Neural crest cell (in vitro differentiated cells): ENCODE data around the gene JADE2. TPM values are rescaled to one million over a fixed set of nuclear protein-coding genes. Genes with fewer than 3 reads are reported as not detected.

Experiments
- DNase-seq: peaks from one replicate; pipeline ENCODE4 v3.0.0; 2021; ENCODE audit warnings: low read depth, mixed read lengths, low spot score
- H3K27ac Mint-ChIP-seq: one replicate; pipeline ENCODE4 v1.8.0; 2021; ENCODE audit warnings: mild to moderate bottlenecking, mixed read lengths; ENCODE audit not compliant: unreplicated experiment
- H3K27me3 Mint-ChIP-seq: 2 replicates; pipeline ENCODE4 v1.8.0; 2021; ENCODE audit warnings: low read depth, mild to moderate bottlenecking, mixed read lengths
- H3K36me3 Mint-ChIP-seq: 2 replicates; pipeline ENCODE4 v1.8.0; 2021; ENCODE audit warnings: low read depth, mild to moderate bottlenecking, mixed read lengths
- H3K4me1 Mint-ChIP-seq: 2 replicates; pipeline ENCODE4 v1.8.0; 2021; ENCODE audit warnings: mixed read lengths
- H3K4me3 Mint-ChIP-seq: one replicate; pipeline ENCODE4 v1.8.0; 2021; ENCODE audit warnings: mild to moderate bottlenecking, mixed read lengths
- H3K9me3 Mint-ChIP-seq: 2 replicates; pipeline ENCODE4 v1.8.0; 2021; ENCODE audit warnings: mixed read lengths
- total RNA-seq: library from RNA; stranded (reverse); gene quantifications from 2 replicates; pipeline ENCODE4 v1.2.1, GENCODE V29; 2021
- TF ChIP-seq, protein P1 (sequence below): fragments of 200-600 bp; sonication (generic); conservative IDR thresholded peaks from 2 replicates; pipeline ENCODE4 v1.5.0; 2021; ENCODE audit warnings: antibody characterized with exemption, mild to moderate bottlenecking

Gene JADE2
- total RNA-seq, 1 donor from 2014 or later: 2.1 TPM

DNA sequence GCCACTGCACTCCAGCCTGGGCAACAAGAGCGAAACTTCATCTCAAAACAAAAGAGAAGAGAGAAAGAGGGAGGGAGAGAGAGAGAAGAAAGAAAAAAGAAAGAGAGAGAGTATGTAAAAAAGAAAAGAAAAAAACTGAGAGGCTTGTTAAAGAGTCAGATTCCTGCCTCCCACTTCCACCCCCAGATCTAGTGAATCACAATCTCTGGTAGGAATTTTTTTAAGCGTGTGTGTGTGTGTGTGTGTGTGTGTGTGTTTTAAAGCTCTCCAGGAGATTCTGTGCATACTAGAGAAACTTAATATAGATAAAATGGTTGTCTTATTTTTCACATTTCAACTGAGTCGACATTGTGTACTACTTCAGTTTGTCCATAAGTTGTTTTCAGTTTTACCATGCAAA is 75.1 kb downstream of the JADE2 start:
- H3K4me3 Mint-ChIP-seq: no peak overlapping the region
- no peak for DNase-seq

DNA sequence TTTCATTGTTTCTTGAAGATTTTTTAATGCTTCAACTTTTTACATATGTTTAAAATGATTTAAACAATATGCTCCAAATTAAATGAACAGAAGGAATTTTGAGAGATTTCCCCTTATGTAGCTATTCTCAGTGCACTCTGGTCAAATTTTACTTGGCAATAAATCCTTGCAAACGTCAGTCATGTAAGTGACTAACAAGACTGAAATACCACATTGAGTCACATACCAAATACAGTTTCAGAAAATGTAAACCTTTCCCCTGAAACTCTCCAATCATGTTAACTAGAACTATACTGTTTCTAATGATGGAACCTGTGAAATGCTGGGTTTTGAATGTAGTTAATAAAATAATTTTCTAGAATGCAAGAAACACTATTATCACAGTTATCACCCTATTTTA is 77.6 kb downstream of the JADE2 start:
- no peak overlapping the region for H3K4me3 Mint-ChIP-seq
- no peaks in the 10 kb centered on the region for H3K27me3 Mint-ChIP-seq
- no peaks in the 10 kb centered on the region for H3K4me1 Mint-ChIP-seq
- no peaks in the 10 kb centered on the region for H3K9me3 Mint-ChIP-seq
- TF ChIP-seq, protein P1, sequence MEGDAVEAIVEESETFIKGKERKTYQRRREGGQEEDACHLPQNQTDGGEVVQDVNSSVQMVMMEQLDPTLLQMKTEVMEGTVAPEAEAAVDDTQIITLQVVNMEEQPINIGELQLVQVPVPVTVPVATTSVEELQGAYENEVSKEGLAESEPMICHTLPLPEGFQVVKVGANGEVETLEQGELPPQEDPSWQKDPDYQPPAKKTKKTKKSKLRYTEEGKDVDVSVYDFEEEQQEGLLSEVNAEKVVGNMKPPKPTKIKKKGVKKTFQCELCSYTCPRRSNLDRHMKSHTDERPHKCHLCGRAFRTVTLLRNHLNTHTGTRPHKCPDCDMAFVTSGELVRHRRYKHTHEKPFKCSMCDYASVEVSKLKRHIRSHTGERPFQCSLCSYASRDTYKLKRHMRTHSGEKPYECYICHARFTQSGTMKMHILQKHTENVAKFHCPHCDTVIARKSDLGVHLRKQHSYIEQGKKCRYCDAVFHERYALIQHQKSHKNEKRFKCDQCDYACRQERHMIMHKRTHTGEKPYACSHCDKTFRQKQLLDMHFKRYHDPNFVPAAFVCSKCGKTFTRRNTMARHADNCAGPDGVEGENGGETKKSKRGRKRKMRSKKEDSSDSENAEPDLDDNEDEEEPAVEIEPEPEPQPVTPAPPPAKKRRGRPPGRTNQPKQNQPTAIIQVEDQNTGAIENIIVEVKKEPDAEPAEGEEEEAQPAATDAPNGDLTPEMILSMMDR: no peak
- DNase-seq: no peak
- no peak overlapping the region for H3K27ac Mint-ChIP-seq
- H3K36me3 Mint-ChIP-seq: peaks cover 4% of the 10 kb centered on the region

More for the DNA sequence above, 75.1 kb downstream of the JADE2 start:
- H3K27ac Mint-ChIP-seq: no peak overlapping the region
- H3K27me3 Mint-ChIP-seq: no peaks in the 10 kb centered on the region
- H3K36me3 Mint-ChIP-seq: peaks cover 2% of the 10 kb centered on the region
- no peaks in the 10 kb centered on the region for H3K9me3 Mint-ChIP-seq
- H3K4me1 Mint-ChIP-seq: no peaks in the 10 kb centered on the region
- TF ChIP-seq, protein P1: no peak

DNA sequence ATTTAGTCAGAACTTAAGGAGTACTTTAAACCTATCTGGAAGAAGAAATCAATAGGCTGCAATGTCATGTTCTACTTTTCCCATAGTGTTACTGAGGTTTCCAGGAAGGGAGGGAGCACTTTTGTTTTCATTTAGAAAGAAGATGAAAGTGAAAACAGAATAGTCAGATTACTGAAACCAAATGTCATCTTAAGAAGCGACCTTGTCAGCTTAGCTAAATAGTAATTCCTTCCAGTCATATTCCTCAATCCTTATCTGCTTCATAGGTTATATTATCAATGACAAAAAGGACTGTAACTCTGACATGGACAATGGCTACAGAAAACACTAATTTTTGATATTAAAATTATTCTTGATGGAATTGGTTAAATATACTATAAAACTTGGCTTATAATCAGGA is 79.4 kb downstream of the JADE2 start:
- H3K27me3 Mint-ChIP-seq: no peaks in the 10 kb centered on the region
- no peak overlapping the region for H3K27ac Mint-ChIP-seq

DNA sequence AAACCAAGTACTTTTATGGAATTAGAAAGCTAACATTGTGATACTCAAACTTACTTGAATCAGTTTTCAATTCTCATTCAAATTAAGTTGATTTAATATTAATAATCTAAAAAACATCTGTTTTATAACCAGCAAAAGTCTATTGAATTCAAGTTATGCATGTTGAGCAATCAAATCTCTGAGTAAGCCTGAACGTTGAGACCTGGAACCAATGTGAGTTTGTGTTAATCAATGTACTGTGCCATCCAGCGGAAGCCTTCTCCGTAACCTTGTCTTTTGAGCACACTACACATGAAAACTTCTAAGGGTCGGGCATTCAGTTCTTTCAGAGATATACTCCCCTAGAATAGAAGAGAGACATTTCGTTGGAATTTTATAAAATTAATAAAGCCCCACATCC is 81.3 kb downstream of the JADE2 start:
- Mint-ChIP-seq H3K27ac (no peak overlapping the region), H3K4me1 (no peaks in the 10 kb centered on the region), H3K9me3 (no peaks in the 10 kb centered on the region)

More for the DNA sequence above, 79.4 kb downstream of the JADE2 start:
- TF ChIP-seq, protein P1: no peak
- Mint-ChIP-seq H3K4me3 (no peak overlapping the region), H3K36me3 (peaks cover 9% of the 10 kb centered on the region), H3K4me1 (no peaks in the 10 kb centered on the region), H3K9me3 (no peaks in the 10 kb centered on the region)
- DNase-seq: no peak

DNA sequence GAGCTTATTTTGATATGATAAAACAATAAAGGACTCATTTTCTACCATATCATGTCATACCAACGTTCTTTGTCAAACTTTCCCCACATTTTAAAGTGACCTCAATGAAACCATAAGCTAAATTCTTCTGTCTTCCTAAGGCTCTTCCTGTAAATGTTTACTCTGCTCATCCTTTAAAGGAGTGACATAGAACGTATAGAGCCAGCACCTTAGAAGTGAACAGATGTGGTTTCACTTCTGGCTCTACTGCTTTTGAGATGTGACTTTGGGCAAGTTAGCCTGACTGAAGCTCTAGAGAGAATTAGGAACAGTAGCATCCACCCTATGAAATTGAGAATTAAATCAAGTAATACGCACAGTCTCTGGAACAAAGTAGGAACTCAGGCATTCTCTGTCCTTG is 83.1 kb downstream of the JADE2 start:
- H3K4me3 Mint-ChIP-seq: no peak overlapping the region
- TF ChIP-seq, protein P1: no peak
- no peak overlapping the region for H3K27ac Mint-ChIP-seq
- peaks cover 18% of the 10 kb centered on the region for H3K36me3 Mint-ChIP-seq
- no peak for DNase-seq
- no peaks in the 10 kb centered on the region for H3K27me3 Mint-ChIP-seq
- no peaks in the 10 kb centered on the region for H3K4me1 Mint-ChIP-seq
- H3K9me3 Mint-ChIP-seq: no peaks in the 10 kb centered on the region

More for the DNA sequence above, 81.3 kb downstream of the JADE2 start:
- Mint-ChIP-seq H3K27me3 (no peaks in the 10 kb centered on the region), H3K36me3 (peaks cover 12% of the 10 kb centered on the region), H3K4me3 (no peak overlapping the region)
- no peak for DNase-seq
- TF ChIP-seq, protein P1: no peak
